Brain pericyte (primary cell): ENCODE results near the gene ARPC2.

Source experiments
- DNase-seq: peaks from one replicate; pipeline ENCODE4 v3.0.0-alpha.2; 2012; ENCODE audit warnings: low read depth, low spot score

ARPC2 gene

DNA sequence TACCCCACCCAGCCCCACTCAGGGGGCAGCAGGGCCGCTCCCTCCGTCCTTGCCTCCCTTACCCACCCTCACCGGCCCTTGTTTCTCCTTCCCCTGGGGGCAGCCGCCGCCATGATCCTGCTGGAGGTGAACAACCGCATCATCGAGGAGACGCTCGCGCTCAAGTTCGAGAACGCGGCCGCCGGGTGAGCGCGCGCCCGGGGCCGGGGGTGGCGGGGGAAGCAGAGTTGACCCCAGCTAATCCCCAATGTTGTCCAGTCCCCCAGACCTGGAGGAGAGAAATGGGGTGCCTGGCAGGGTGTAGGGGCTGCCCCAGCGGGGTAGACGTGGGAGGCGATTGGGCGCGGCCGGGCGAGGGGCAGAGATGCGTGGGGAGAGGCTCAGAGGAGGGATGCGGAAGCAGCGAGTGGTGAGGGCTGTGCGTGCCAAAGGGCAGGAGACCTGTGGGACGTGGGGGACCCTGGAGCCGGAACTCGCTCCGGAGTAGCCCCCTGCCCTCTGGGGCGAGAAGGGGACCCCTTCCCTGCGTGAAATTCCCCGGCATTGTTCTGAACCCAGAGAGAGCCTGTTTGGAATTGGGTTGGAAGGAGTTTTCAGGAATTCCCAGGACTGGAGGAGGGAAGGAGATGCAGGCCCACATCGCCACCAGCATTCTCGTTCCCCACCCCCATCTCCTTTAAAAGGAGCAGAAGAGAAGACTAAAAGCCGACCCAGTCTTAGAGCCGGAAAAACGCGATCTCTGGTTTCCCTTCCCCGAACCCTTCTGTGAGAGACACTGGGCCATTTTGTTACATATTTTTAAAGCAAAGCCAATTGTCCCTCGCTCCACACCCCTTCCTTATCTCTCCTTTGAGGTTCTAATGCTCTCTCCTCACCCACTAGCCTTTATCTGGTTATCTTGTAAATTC is 625 bp downstream of the ARPC2 start:
- no peak for DNase-seq

GRCh38 chr2:218218268-218219185 is 1.5 kb downstream of the ARPC2 start:
- no peak for DNase-seq

GRCh38 chr2:218219934-218220333 is 2.9 kb downstream of the ARPC2 start:
- DNase-seq = no peak

GRCh38 chr2:218221000-218221399 is 4.0 kb downstream of the ARPC2 start:
- no peak for DNase-seq

GRCh38 chr2:218223046-218223445 is 6.1 kb downstream of the ARPC2 start:
- no peak for DNase-seq

DNA sequence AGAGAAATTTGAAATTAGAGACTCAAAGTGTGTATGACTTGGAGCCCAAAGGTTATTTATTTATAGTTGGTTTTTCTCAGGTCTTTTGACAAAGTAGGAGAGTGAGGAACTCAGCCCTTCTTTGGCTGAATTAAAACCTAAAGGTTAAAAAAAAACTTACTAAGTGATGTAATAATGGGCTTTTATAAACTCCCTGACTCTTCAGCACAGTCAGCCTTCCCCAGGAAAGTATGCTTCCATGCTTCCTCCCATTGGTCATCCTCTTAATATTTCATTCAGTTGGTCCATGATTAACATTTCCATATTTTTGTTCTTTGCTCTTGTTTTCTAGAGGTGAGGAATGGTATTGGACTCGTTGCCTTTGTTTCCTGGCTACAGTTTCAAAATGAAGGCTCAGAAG is 7.2 kb downstream of the ARPC2 start:
- no peak for DNase-seq

GRCh38 chr2:218226903-218227302 is 9.9 kb downstream of the ARPC2 start:
- no peak for DNase-seq

- no peak for DNase-seq
Observed at GRCh38 chr2:218228366-218229090, 11.5 kb downstream of the ARPC2 start.

- DNase-seq = no peak
Observed at GRCh38 chr2:218229239-218229638, 12.2 kb downstream of the ARPC2 start.

DNA sequence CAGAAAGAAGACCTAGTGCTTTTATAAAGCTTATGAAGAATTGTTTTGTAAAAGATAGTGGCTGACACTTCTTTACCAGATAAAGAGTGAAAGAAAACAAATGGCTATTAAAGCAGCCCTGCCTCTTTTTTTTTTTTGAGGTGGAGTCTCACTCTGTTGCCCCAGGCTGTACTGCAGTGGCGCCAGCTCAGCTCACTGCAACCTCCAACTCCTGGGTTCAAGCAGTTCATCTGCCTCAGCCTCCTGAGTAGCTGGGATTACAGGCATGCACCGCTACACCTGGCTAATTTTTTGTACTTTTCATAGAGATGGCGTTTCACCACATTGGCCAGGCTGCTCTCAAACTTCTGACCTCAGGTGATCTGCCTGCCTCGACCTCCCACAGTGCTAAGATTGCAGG is 12.9 kb downstream of the ARPC2 start:
- no peak for DNase-seq

GRCh38 chr2:218230882-218231281 is 13.9 kb downstream of the ARPC2 start:
- DNase-seq = no peak

- no peak for DNase-seq
Observed at GRCh38 chr2:218233543-218233942, 16.6 kb downstream of the ARPC2 start.

- DNase-seq = no peak
Observed at GRCh38 chr2:218234521-218234920, 17.5 kb downstream of the ARPC2 start.

DNA sequence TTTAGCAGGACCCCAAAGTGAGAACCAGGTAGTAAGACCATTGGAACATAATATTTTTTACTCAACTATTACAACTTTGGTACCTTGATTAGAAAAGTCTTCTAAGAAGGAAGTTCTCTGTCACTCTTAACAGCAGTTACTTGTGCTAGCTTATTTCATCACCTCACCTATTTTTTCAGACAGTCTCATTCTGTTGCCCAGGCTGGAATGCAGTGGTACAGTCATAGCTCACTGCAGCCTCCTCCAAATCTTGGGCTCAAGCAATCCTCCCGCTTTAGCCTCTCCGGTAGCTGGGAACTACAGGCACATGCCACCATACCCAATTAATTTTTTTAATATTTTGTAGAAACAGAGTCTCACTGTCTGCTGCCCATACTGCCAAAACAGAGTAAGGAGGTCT is 18.0 kb downstream of the ARPC2 start:
- DNase-seq = no peak

DNA sequence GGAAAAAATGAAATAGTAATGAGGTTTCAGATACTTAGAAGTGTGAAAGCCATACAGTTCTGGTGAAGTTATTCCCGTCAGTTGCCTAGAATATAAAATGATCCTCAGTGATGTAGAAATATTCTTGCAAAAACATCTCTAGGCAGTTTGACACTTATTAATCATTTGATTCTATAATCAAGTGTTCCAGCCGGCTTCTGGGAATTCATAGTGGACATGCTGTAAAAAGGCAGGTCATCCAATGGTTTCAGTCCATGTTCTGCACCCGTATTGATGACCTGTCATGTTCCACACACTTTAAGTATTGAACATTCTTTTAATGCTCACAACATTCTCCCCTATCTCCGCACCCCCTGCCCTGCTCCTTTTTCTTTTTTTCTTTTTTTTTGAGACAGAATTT is 19.8 kb downstream of the ARPC2 start:
- DNase-seq = no peak

GRCh38 chr2:218238887-218239286 is 21.9 kb downstream of the ARPC2 start:
- no peak for DNase-seq

GRCh38 chr2:218244204-218244603 is 27.2 kb downstream of the ARPC2 start:
- DNase-seq = no peak

GRCh38 chr2:218244665-218245064 is 27.7 kb downstream of the ARPC2 start:
- DNase-seq = no peak

DNA sequence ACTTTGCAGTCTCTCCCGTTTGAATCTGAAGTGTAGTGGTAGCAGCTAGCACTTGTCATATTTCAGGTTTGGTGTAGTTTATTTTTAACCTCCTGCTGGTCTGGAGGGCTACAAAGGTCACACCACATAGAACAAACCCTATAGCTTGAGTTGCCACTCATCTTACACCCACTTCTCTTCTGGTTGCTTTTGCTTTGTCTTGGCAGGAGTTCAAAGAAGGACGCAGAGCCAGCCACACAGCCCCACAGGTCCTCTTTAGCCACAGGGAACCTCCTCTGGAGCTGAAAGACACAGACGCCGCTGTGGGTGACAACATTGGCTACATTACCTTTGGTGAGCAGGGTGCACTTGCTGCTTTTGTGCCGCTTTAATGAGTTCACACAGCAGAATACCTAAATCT is 28.2 kb downstream of the ARPC2 start:
- DNase-seq = no peak

GRCh38 chr2:218249691-218250090 is 32.7 kb downstream of the ARPC2 start:
- DNase-seq = no peak

- no peak for DNase-seq
Observed at GRCh38 chr2:218252509-218253231, 35.7 kb downstream of the ARPC2 start.
